K562 (cell line): Measurements from ENCODE around the gene MIB2. TPM values are rescaled to one million over a fixed set of nuclear protein-coding genes. Genes with fewer than 3 reads are reported as not detected.
A peak's percentile ranks its signal among the peaks of the same experiment; 100 is the strongest.

Source experiments
- ATF2 ChIP-seq: sonication (generic); formaldehyde crosslinking; IDR thresholded peaks from 2 replicates; pipeline ENCODE4 v1.8.1; 2022; ENCODE audit warnings: missing genetic modification reagents
- CCAR2 ChIP-seq: fragments of 200-400 bp; formaldehyde crosslinking; IDR thresholded peaks from 2 replicates; pipeline ENCODE4 v1.6.1; 2017; ENCODE audit warnings: mild to moderate bottlenecking, low read depth, low read length
- EP400 ChIP-seq: fragments of 450-650 bp; IDR thresholded peaks from 2 replicates; pipeline ENCODE4 v1.6.1; 2017; ENCODE audit warnings: antibody characterized with exemption, mild to moderate bottlenecking, moderate library complexity
- ERF ChIP-seq: fragments of 450-650 bp; formaldehyde crosslinking; IDR thresholded peaks from 2 replicates; pipeline ENCODE4 v1.4.0; 2020; ENCODE audit warnings: mild to moderate bottlenecking, mixed read lengths
- FIP1L1 ChIP-seq: fragments of 200-400 bp; formaldehyde crosslinking; IDR thresholded peaks from 2 replicates; pipeline ENCODE4 v1.6.1; 2018; ENCODE audit warnings: mild to moderate bottlenecking, low read depth, low read length; ENCODE audit not compliant: poor library complexity, severe bottlenecking
- FOXK1 ChIP-seq: sonication (generic); formaldehyde crosslinking; IDR thresholded peaks from 2 replicates; pipeline ENCODE4 v1.8.0; 2022; ENCODE audit warnings: missing genetic modification reagents, mild to moderate bottlenecking, borderline replicate concordance
- GMEB1 ChIP-seq: fragments of 250-450 bp; sonication (Bioruptor Pico); IDR thresholded peaks from 2 replicates; pipeline ENCODE4 v1.4.0; 2020; ENCODE audit warnings: mild to moderate bottlenecking
- MEIS2 ChIP-seq: fragments of 450-650 bp; IDR thresholded peaks from 2 replicates; pipeline ENCODE4 v1.6.1; 2014; ENCODE audit warnings: mild to moderate bottlenecking; ENCODE audit not compliant: partially characterized antibody
- NR4A1 ChIP-seq, 2 experiments: fragments of 250-450 bp in 1 of 2; fragments of 450-650 bp in 1 of 2; sonication (Bioruptor Pico) in 1 of 2; IDR thresholded peaks; 2 replicates each; pipeline versions ENCODE4 v1.4.0 to v1.6.1; 2016 to 2020; ENCODE audit warnings: mild to moderate bottlenecking in 2 of 2, missing compliant biosample characterization in 1 of 2, missing genetic modification characterization in 1 of 2, moderate library complexity in 1 of 2
- PBX2 ChIP-seq, 2 experiments: IDR thresholded peaks in 1 of 2; conservative IDR thresholded peaks in 1 of 2; 2 replicates each; pipeline ENCODE4 v1.6.1; 2016; ENCODE audit warnings: low read depth in 2 of 2, mild to moderate bottlenecking in 1 of 2, missing compliant biosample characterization in 1 of 2, missing genetic modification characterization in 1 of 2, moderate library complexity in 1 of 2
- RBFOX2 ChIP-seq: fragments of 200-400 bp; formaldehyde crosslinking; IDR thresholded peaks from 2 replicates; pipeline ENCODE4 v1.6.1; 2017; ENCODE audit warnings: low read depth, mild to moderate bottlenecking, low read length, moderate library complexity
- RBM39 ChIP-seq: fragments of 200-400 bp; formaldehyde crosslinking; optimal IDR thresholded peaks from 2 replicates; pipeline ENCODE3; 2018; ENCODE audit warnings: low read depth, low read length
- TAF7 ChIP-seq: fragments of 450-650 bp; IDR thresholded peaks from 2 replicates; pipeline ENCODE4 v1.6.1; 2016; ENCODE audit warnings: missing genetic modification characterization, missing compliant biosample characterization
- THAP12 ChIP-seq: fragments of 250-450 bp; sonication (Bioruptor Pico); IDR thresholded peaks from 2 replicates; pipeline ENCODE4 v1.9.0; 2021; ENCODE audit warnings: mild to moderate bottlenecking, inconsistent platforms
- TRIM24 ChIP-seq, 2 experiments: fragments of 450-650 bp; IDR thresholded peaks; 2 replicates each; pipeline ENCODE4 v1.6.1; 2016
- U2AF1 ChIP-seq: fragments of 200-400 bp; formaldehyde crosslinking; optimal IDR thresholded peaks from 2 replicates; pipeline ENCODE3; 2017; ENCODE audit warnings: mild to moderate bottlenecking, low read depth, low read length, moderate library complexity
- ZNF174 ChIP-seq: fragments of 250-450 bp; sonication (Bioruptor Pico); IDR thresholded peaks from 2 replicates; pipeline ENCODE4 v1.4.0; 2020; ENCODE audit warnings: mild to moderate bottlenecking
- ZNF699 ChIP-seq: fragments of 250-450 bp; sonication (Bioruptor Pico); IDR thresholded peaks from 2 replicates; pipeline ENCODE4 v1.8.0; 2021; ENCODE audit warnings: mild to moderate bottlenecking, moderate library complexity; ENCODE audit not compliant: insufficient replicate concordance
- polyA plus RNA-seq, 8 experiments: library from polyadenylated mRNA; depleted of rRNA in 4 of 8; stranded (reverse) in 5 of 8; unstranded in 3 of 8; fragments of >200 nt; fragmentation: Nextera tagmentation in 2 of 8; fragmentation: Illumina TruSeq in 1 of 8; extraction: Ambion mirVana in 2 of 8; extraction: Trizol in 1 of 8; gene quantifications; 2 replicates each; pipeline versions ENCODE4 v1.2.1 to v1.2.3, GENCODE V29; 2011 to 2014; ENCODE audit warnings: inconsistent platforms in 1 of 8, missing spikeins in 1 of 8
- total RNA-seq, 7 experiments: library from RNA; depleted of rRNA in 6 of 7; stranded (reverse); fragments of >200 nt in 6 of 7; fragmentation: Illumina TruSeq in 2 of 7; extraction: Trizol in 2 of 7; gene quantifications; 2 replicates each; pipeline versions ENCODE4 v1.2.1 to v1.2.3, GENCODE V29; 2011 to 2021; ENCODE audit warnings: low replicate concordance in 1 of 7

MIB2 gene
- total and polyA plus RNA-seq, 9 of the 15 experiments (the other 6 are each of a cell fraction or from before 2014, with no cell fraction given): 0.04 to 17.0 (median 4.9) TPM; not detected in 1

GRCh38 chr1:1599030-1599934 lies 16.0 kb upstream of the MIB2 start (continued):
- no peak for TF ChIP-seq NR4A1 (CRISPR knock-in tag; IDR thresholded peaks at IDR 0.05)
- peak; percentile 62; the same call in 1 of the 2 replicates for TF ChIP-seq NR4A1 (tag; IDR thresholded peaks at IDR 0.05)
- no peak for TF ChIP-seq PBX2 (CRISPR knock-in tag; IDR thresholded peaks at IDR 0.05; ENCODE audit: low read depth)
- no peak for TF ChIP-seq PBX2 (tag; conservative IDR thresholded peaks at IDR 0.05; ENCODE audit: low read depth)
- peak; percentile 40 for TF ChIP-seq U2AF1
- TF ChIP-seq GMEB1: peak; percentile 74
- peak; percentile 77; the same call in 1 of the 2 replicates for TF ChIP-seq ATF2 (CRISPR knock-in tag)
- no peak for TF ChIP-seq TAF7 (tag)
- no peak for TF ChIP-seq CCAR2
- TF ChIP-seq FOXK1 (CRISPR knock-in tag): no peak
- TF ChIP-seq ERF (CRISPR knock-in tag): peak; percentile 83; the same call in 1 of the 2 replicates
- TF ChIP-seq RBM39: no peak
- TF ChIP-seq ZNF699: no peak
- TF ChIP-seq THAP12 (CRISPR knock-in tag): peak; percentile 43; the same call in 1 of the 2 replicates
- TF ChIP-seq FIP1L1: no peak
- no peak for TF ChIP-seq EP400
- peak; percentile 31 for TF ChIP-seq MEIS2
- TF ChIP-seq ZNF174 (CRISPR knock-in tag): no peak
- TF ChIP-seq RBFOX2: peak; percentile 56
- no peak for TF ChIP-seq TRIM24 (IDR thresholded peaks at IDR 0.05)
